EL (cell line): ENCODE data around the gene NTM.

Experiments
- DNase-seq: peaks from one replicate; pipeline ENCODE4 v3.0.0-alpha.2; 2016

Gene NTM

GRCh38 chr11:131572423-131572822 is 202.0 kb downstream of the NTM start:
- no peak for DNase-seq

GRCh38 chr11:131579932-131580387 is 209.5 kb downstream of the NTM start:
- peak; percentile 38 for DNase-seq

GRCh38 chr11:131580476-131580875 is 210.1 kb downstream of the NTM start:
- DNase-seq: no peak

- no peak for DNase-seq
Observed at GRCh38 chr11:131581046-131581445, 210.6 kb downstream of the NTM start.

- no peak for DNase-seq
Observed at GRCh38 chr11:131582021-131582525, 211.7 kb downstream of the NTM start.

- no peak for DNase-seq
Observed at GRCh38 chr11:131583421-131583820, 213.0 kb downstream of the NTM start.

- no peak for DNase-seq
Observed at GRCh38 chr11:131583938-131584337, 213.5 kb downstream of the NTM start.

- DNase-seq: no peak
Observed at GRCh38 chr11:131584785-131585592, 214.6 kb downstream of the NTM start.

GRCh38 chr11:131588057-131588456 is 217.6 kb downstream of the NTM start:
- no peak for DNase-seq

- DNase-seq: no peak
Observed at GRCh38 chr11:131591051-131591461, 220.6 kb downstream of the NTM start.

GRCh38 chr11:131592152-131592551 is 221.7 kb downstream of the NTM start:
- no peak for DNase-seq

- DNase-seq: no peak
Observed at GRCh38 chr11:131592734-131593133, 222.3 kb downstream of the NTM start.

- DNase-seq: no peak
Observed at GRCh38 chr11:131593301-131593700, 222.9 kb downstream of the NTM start.

- no peak for DNase-seq
Observed at GRCh38 chr11:131595797-131596196, 225.4 kb downstream of the NTM start.

GRCh38 chr11:131597890-131598289 is 227.5 kb downstream of the NTM start:
- DNase-seq: no peak

- no peak for DNase-seq
Observed at GRCh38 chr11:131598305-131598704, 227.9 kb downstream of the NTM start.

GRCh38 chr11:131599285-131599684 is 228.9 kb downstream of the NTM start:
- no peak for DNase-seq

GRCh38 chr11:131600628-131601027 is 230.2 kb downstream of the NTM start:
- DNase-seq: no peak

GRCh38 chr11:131601586-131601985 is 231.2 kb downstream of the NTM start:
- DNase-seq: no peak

- DNase-seq: no peak
Observed at GRCh38 chr11:131602431-131602830, 232.0 kb downstream of the NTM start.

- no peak for DNase-seq
Observed at GRCh38 chr11:131606811-131607335, 236.5 kb downstream of the NTM start.

GRCh38 chr11:131609337-131609736 is 238.9 kb downstream of the NTM start:
- peak; percentile 34 for DNase-seq

GRCh38 chr11:131609921-131610320 is 239.5 kb downstream of the NTM start:
- no peak for DNase-seq

GRCh38 chr11:131611322-131611721 is 240.9 kb downstream of the NTM start:
- DNase-seq: no peak
